Inferior parietal cortex (tissue), 1 donor: ENCODE data around the gene IFITM10.
"Not testable (repeated sequence)": the region's sequence is repeated elsewhere in the genome, so short reads cannot be mapped to it uniquely, and the experiment has no call there.

Experiments used
- DNase-seq: peaks from one replicate; pipeline ENCODE4 v3.0.0-alpha.2; 2016; ENCODE audit errors: extremely low spot score

The IFITM10 gene

GRCh38 chr11:1778141-1778911 is 27.9 kb upstream of the IFITM10 start:
- no peak for DNase-seq

GRCh38 chr11:1777737-1778136 is 27.3 kb upstream of the IFITM10 start:
- no peak for DNase-seq

- no peak for DNase-seq
Measured at GRCh38 chr11:1776944-1777715, 26.7 kb upstream of the IFITM10 start.

- DNase-seq: no peak
Measured at GRCh38 chr11:1776331-1776851, 26.0 kb upstream of the IFITM10 start.

- no peak for DNase-seq
Measured at GRCh38 chr11:1774886-1775285, 24.5 kb upstream of the IFITM10 start.

GRCh38 chr11:1773994-1774550 is 23.7 kb upstream of the IFITM10 start:
- DNase-seq: no peak

- DNase-seq: no peak
Measured at GRCh38 chr11:1773131-1773993, 23.0 kb upstream of the IFITM10 start.

- DNase-seq: no peak
Measured at GRCh38 chr11:1772270-1773130, 22.1 kb upstream of the IFITM10 start.

GRCh38 chr11:1771700-1772099 is 21.3 kb upstream of the IFITM10 start:
- DNase-seq: no peak

GRCh38 chr11:1771273-1771672 is 20.9 kb upstream of the IFITM10 start:
- no peak for DNase-seq

GRCh38 chr11:1770528-1770927 is 20.1 kb upstream of the IFITM10 start:
- DNase-seq: no peak

GRCh38 chr11:1770061-1770460 is 19.7 kb upstream of the IFITM10 start:
- DNase-seq: no peak

- not testable (repeated sequence) for DNase-seq
Measured at GRCh38 chr11:1769304-1769936, 19.0 kb upstream of the IFITM10 start.

- no peak for DNase-seq
Measured at GRCh38 chr11:1768141-1768469, 17.7 kb upstream of the IFITM10 start.

- DNase-seq: no peak
Measured at GRCh38 chr11:1767399-1768140, 17.2 kb upstream of the IFITM10 start.

- DNase-seq: no peak
Measured at GRCh38 chr11:1766719-1767398, 16.5 kb upstream of the IFITM10 start.

- DNase-seq: no peak
Measured at GRCh38 chr11:1765871-1766718, 15.7 kb upstream of the IFITM10 start.
